Stimulated activated naive CD4-positive, alpha-beta T cell treated with Interleukin-2 at 50 U/mL for 16 hours (primary cell): Measurements from ENCODE around the gene QRICH2.
"Not testable (repeated sequence)": the region's sequence is repeated elsewhere in the genome, so short reads cannot be mapped to it uniquely, and the experiment has no call there.

ENCODE experiments used
- DNase-seq: peaks from one replicate; lab custom pipeline; 2025; lab: John Stamatoyannopoulos, UW

QRICH2 gene

DNA sequence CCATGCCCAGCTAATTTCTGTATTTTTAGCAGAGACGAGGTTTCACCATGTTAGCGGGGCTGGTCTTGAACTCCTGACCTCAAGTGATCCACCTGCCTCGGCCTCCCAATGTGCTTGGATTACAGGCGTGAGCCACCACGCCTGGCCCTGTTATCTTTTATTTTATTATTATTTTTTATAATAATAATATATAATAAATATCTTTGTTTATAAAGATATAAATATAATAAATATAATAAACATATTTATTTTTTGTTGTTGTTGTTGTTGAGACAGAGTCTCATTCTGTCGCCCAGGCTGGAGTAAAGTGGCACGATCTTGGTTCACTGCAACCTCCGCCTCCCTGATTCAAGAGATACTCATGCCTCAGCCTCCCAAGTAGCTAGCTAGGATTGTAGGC, 60.8 kb downstream of the QRICH2 start:
- no peak for DNase-seq

GRCh38 chr17:76246080-76247066, 61.7 kb downstream of the QRICH2 start:
- peak; percentile 63 for DNase-seq

GRCh38 chr17:76244721-76245120, 63.4 kb downstream of the QRICH2 start:
- not testable (repeated sequence) for DNase-seq

GRCh38 chr17:76243826-76244679, 64.0 kb downstream of the QRICH2 start:
- DNase-seq, result no peak

DNA sequence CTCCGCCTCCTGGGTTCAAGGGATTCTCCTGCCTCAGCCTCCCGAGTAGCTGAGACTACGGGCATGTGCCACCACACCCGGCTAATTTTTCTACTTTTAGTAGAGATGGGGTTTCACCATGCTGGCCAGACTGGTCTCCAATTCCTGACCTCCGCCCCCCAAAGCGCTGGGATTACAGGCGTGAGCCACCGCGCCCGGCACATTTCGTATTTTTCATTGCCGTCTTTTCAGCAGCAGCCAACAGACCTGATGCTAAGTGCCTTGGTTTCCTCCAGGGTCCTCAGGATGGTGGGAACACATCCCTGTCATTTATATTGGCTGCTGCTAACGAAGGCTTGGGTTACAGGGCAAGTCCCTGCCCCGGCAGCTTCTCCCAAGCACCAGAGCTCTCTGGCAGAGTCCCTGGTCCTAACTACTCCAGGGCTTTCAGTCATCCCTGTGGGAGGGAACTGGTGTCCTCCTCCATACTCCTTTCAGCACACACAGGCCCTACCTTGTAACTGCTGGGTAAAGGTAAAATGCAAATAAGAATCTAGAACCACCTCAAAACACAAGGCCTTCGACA, 66.3 kb downstream of the QRICH2 start:
- no peak for DNase-seq

GRCh38 chr17:76241204-76241538, 66.9 kb downstream of the QRICH2 start:
- no peak for DNase-seq

GRCh38 chr17:76240461-76241203, 67.4 kb downstream of the QRICH2 start, which contains the start of gene RNF157:
RNF157 (minus strand) TSS chr17:76240493; CDS start chr17:76240240, 253 bp downstream.
- peak; percentile 50 for DNase-seq

GRCh38 chr17:76239538-76240274, 68.4 kb downstream of the QRICH2 start:
- no peak for DNase-seq

GRCh38 chr17:76238847-76239537, 69.1 kb downstream of the QRICH2 start:
- no peak for DNase-seq

DNA sequence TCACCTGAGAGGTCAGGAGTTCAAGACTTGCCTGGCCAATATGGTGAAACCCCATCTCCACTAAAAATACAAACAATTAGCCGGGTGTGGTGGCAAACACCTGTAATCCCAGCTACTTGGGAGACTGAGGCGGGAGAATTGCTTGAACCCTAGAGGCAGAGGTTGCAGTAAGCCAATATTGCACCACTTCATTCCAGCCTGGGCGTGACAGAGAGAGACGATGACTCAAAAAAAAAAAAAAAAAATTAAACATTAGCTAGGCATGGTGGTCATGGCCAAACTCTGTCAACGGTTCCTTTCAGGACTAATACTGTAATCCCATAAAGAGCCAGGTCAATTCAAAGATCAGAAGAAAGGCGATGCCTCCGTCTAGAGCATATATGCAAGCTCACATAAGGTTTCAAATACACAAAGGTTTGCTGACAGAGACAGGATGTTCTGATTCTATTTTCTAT, 70.2 kb downstream of the QRICH2 start:
- no peak for DNase-seq

- no peak for DNase-seq
Observed at GRCh38 chr17:76236603-76237002, 71.5 kb downstream of the QRICH2 start.

DNA sequence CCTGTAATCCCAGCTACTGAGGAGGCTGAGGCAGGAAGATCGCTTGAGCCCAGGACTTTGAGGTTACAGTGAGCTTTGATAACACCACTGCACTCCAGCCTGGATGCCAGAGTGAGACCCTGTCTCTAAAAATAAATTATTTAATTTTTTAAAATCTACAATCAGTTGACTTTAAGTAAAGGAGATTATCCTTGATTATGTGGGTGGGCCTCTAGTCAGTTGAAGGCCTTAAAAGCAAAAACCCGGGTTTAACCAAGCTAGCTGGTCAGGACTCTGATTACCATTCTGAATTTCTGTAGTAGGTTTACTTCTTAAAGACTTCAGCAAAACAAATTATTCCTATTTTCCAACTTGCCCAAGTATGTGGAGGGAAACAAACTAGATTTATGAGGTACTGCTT, 72.2 kb downstream of the QRICH2 start:
- DNase-seq, result no peak

GRCh38 chr17:76234354-76234679, 73.8 kb downstream of the QRICH2 start:
- no peak for DNase-seq

GRCh38 chr17:76233588-76234353, 74.3 kb downstream of the QRICH2 start:
- DNase-seq, result no peak

GRCh38 chr17:76232342-76232741, 75.7 kb downstream of the QRICH2 start:
- DNase-seq, result no peak

GRCh38 chr17:76226749-76227148, 81.3 kb downstream of the QRICH2 start:
- DNase-seq, result not testable (repeated sequence)

DNA sequence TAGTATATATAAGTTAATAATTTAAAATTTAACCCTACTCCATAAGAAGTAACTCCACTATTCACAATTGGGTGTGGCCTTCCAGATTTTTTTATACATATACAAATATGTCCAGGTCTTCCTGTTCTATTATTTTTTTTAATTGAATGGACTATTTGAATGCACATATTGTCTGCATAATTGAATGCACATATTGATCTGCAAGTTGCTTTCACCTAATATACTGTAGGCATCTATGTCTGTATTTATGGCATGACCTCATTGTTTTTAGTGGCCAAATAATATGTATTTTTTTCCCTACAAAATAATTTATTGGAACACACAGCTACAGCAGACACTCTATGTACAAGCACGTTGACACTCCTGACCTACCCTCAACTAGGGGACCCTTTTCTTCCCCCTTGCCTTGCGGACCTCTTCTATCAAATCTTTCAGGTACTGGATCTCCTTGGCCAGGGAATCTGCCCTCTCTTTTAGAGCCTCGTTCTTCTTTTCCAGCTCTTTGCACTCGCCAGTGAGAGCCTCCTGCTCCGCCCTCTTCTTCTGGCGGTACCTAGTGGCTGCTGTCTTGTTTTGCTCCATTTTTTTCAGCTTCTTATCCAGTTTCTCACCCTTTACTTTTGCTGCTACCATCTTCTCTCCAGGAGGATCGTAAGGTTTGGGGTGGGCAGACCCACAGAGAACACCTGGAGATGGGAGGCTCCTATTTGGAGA, 82.5 kb downstream of the QRICH2 start:
- not testable (repeated sequence) for DNase-seq
